ENCODE results near the gene DRICH1.

GRCh38 chr22:23598805-23599518, 33.2 kb downstream of the DRICH1 start:
- TF ChIP-seq EP300 (IDR thresholded peaks at IDR 0.05) (no peak), CTCF (IDR thresholded peaks at IDR 0.05) (no peak), POLR2AphosphoS5 (IDR thresholded peaks at IDR 0.05) (no peak), POLR2A (IDR thresholded peaks at IDR 0.05) (no peak)
